GM06990 (cell line): ENCODE results near the gene SYNPO2.

ENCODE experiments used
- DNase-seq: peaks from one replicate; pipeline ENCODE4 v3.0.0-alpha.2; 2011; ENCODE audit not compliant: insufficient read length; ENCODE audit errors: extremely low read depth
- H3K27me3 ChIP-seq: replicated peaks from 2 replicates; pipeline ENCODE4 v1.6.0; 2011; ENCODE audit warnings: low read length; ENCODE audit not compliant: control insufficient read depth, insufficient read depth
- H3K36me3 ChIP-seq: 2 replicates; pipeline ENCODE4 v1.5.1; 2011; ENCODE audit warnings: low read length; ENCODE audit not compliant: control insufficient read depth, insufficient read depth
- H3K4me3 ChIP-seq: replicated peaks from 2 replicates; pipeline ENCODE4 v1.5.1; 2011; ENCODE audit warnings: low read depth, mild to moderate bottlenecking, control low read depth, low read length
- TF ChIP-seq, protein P1 (sequence below): IDR thresholded peaks from 2 replicates; pipeline ENCODE4 v1.5.1; 2011; ENCODE audit warnings: low read length, control low read depth, mild to moderate bottlenecking, inconsistent platforms; ENCODE audit not compliant: insufficient read depth, poor library complexity, severe bottlenecking

The SYNPO2 gene

DNA sequence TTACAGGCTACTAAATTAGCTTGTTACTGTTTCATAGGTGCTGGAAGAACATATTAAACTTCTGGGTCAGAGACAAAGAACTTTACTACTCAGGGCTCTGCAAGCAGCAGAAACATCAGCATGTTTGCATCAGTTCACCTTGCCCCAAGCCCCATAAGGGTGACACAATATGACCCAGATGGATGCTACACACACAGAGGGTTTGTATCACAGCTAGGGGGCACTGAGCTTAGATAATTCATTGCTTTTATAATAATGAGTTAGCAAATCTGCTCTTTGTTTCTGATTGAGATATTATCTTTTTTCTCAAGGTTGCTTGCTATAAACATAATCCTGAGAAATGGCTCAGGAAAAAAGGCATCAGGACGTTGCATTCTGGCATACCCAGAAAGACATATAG, 4.8 kb upstream of the SYNPO2 start:
- TF ChIP-seq, protein P1, sequence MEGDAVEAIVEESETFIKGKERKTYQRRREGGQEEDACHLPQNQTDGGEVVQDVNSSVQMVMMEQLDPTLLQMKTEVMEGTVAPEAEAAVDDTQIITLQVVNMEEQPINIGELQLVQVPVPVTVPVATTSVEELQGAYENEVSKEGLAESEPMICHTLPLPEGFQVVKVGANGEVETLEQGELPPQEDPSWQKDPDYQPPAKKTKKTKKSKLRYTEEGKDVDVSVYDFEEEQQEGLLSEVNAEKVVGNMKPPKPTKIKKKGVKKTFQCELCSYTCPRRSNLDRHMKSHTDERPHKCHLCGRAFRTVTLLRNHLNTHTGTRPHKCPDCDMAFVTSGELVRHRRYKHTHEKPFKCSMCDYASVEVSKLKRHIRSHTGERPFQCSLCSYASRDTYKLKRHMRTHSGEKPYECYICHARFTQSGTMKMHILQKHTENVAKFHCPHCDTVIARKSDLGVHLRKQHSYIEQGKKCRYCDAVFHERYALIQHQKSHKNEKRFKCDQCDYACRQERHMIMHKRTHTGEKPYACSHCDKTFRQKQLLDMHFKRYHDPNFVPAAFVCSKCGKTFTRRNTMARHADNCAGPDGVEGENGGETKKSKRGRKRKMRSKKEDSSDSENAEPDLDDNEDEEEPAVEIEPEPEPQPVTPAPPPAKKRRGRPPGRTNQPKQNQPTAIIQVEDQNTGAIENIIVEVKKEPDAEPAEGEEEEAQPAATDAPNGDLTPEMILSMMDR, result peak; percentile 40
- Histone ChIP-seq H3K36me3 (no peaks in the 10 kb centered on the region), H3K27me3 (no peaks in the 10 kb centered on the region; the same call in 1 of the 2 replicates), H3K4me3 (no peak overlapping the region)
- no peak for DNase-seq

DNA sequence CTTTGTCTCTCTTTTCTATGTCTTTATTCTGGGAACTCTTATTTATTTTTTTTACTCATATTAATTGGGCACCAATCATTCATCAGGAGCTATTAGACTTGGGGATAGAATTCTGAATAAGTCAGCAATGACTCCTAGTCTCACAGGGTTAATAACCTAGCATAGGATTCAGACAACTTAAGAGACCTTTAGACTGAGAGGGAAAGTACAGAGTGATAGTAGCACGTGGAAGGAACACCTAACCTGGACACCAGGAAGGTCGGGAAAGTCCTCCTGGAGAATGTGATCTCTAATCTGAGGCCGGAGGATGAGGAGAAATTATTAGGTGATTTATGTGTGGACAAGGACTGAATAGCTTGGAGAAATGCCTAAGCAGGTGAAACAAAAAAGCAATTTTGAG, 3.9 kb upstream of the SYNPO2 start:
- TF ChIP-seq, protein P1, result no peak
- no peaks in the 10 kb centered on the region; the same call in 1 of the 2 replicates for H3K27me3 ChIP-seq
- no peaks in the 10 kb centered on the region for H3K36me3 ChIP-seq
- DNase-seq, result no peak
- no peak overlapping the region for H3K4me3 ChIP-seq

DNA sequence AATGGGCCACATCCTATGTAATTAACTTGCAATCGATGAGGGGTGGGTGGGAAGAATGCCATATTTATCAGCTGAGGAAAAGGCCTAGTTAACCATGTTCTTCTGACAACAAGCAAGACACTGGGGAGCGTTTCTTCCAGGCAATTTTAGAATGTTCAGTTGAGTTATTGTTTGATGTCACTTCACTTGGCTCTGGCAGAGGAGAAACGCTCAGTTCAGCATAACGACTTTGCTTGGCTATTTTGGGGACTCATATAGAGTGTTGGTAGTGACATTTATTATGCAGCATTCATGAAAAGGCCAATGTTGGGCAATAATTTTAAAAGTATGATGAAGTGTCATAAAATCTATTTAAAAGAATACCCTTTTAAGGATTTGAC, 648 bp downstream of the SYNPO2 start:
- H3K4me3 ChIP-seq, result peak overlapping the region; percentile 51; the same call in 1 of the 2 replicates
- no peak for DNase-seq
- TF ChIP-seq, protein P1, result no peak

DNA sequence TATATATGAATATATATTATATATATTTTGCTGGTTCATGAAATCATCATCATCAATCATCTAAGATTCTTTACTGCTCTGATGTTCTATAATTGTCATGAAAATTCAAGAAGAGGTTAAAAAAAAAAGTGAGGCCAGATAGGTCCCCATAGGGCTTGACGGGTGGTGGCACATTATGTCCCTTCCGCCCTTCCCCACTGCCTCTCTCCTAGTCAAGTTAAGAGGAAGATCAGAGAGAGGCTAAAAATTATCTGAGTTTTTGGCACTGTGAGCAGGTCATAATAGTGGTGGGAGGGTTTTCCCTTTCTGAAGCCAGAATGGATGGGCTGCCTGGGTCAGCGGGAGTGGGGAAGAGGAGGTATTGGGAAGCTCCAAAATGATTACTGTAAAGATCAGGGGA, 5.4 kb downstream of the SYNPO2 start:
- Histone ChIP-seq H3K4me3 (no peak overlapping the region), H3K27me3 (no peaks in the 10 kb centered on the region), H3K36me3 (no peaks in the 10 kb centered on the region)
- DNase-seq, result no peak
- TF ChIP-seq, protein P1, result no peak

More for the DNA sequence above, 648 bp downstream of the SYNPO2 start:
- H3K27me3 ChIP-seq, result no peaks in the 10 kb centered on the region; the same call in 1 of the 2 replicates
- no peaks in the 10 kb centered on the region for H3K36me3 ChIP-seq

DNA sequence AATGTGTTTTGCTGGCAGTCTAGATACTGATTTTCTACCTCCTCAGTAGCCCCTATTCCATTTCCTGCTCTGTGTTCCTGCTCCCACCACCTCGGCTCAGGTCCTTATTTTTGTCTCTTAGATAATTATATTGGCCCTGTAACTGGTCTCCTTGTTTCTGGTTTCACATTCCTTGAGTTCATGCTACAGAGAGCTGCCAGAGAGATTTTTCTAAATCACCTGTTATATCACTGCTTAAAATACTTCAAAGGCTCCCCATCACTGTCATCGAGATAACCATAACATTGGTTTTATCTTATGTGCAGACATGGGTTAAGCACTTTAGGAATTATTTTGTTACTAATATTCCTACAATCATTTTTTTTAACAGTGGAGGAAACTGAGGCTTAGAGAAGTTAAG, 9.6 kb downstream of the SYNPO2 start:
- no peak for DNase-seq
- H3K27me3 ChIP-seq, result no peaks in the 10 kb centered on the region
- no peaks in the 10 kb centered on the region for H3K36me3 ChIP-seq
- TF ChIP-seq, protein P1, result no peak
- no peak overlapping the region for H3K4me3 ChIP-seq

DNA sequence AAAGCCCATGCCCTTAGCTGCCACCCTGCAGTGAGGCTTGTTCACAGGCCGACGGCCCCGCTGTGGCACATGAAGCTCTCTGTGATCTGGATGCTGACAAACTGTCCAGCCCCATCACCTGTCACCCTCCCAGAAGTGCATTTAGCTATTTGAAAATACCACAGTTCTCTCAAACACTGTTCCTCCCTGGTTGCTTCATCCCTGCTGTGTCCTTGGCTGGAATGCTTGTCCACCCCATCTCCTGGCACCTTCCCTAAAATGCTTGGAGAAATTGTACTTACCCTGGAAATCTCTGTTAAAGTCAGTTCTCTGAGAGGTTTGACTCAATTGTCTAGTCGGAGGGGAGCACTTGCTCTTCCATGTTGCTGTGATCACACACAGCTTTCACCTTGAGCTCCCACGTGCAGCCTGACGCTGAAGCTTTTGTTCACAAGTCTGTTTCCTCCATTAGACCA, 10.1 kb downstream of the SYNPO2 start:
- no peak for DNase-seq
- Histone ChIP-seq H3K4me3 (no peak overlapping the region), H3K27me3 (no peaks in the 10 kb centered on the region), H3K36me3 (no peaks in the 10 kb centered on the region)
- TF ChIP-seq, protein P1, result no peak
